Germinal center (tissue), 1 donor: ENCODE measurements around the gene DEFB119.
"Not testable (repeated sequence)": the region's sequence is repeated elsewhere in the genome, so short reads cannot be mapped to it uniquely, and the experiment has no call there.

Experiments
- DNase-seq: peaks from one replicate; pipeline ENCODE4 v3.0.0; 2012; ENCODE audit warnings: mixed read lengths, low spot score

Gene DEFB119, protein sequence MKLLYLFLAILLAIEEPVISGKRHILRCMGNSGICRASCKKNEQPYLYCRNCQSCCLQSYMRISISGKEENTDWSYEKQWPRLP

DNA sequence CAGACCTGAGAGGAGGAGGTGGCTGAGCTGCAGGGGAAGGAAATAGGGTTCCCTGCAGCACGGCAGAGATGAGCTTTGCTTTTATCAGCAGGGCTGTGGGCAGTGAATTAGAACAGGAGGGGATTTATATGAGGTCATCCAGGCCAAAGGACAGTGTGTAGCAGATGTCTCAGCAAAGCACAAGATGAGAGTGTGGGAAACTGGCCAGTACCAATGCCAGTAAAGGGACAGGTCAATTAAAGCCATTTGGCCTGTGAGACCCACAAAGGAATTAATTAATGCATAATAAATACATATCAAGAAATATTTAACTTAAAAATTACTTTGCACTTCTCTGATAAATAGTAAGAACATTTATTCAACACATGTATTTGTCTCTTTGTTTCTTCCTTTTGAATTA, at the start of gene DEFB119:
Gene DEFB119, minus strand, starts transcription at position 101 of the 400 bp plus-strand sequence. CDS start 107 bp downstream, outside the sequence.
- DNase-seq = no peak

DNA sequence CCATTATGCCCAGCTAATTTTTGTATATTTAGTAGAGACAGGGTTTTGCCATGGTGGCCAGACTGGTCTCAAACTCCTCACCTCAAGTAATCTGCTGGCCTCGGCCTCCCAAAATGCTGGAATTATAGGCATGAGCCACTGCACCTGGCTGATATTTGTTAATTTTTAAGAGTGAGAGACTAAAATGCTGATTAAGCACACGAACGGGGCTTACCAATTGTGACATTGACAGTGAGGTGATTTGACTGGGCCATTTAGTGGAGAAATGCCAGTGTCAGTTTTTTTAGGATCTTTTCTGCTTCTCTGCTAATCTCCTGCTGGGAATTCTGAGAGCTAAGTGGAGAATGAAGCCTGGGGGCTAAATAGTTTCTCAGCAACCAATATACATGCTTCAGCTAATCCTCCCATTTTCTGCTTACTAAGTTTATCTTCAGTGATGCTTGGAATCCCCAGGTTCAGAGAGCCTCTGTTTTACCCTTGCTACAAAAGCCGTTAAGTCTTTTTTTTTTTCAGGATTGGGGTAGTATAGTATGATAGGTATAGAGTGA, 40.3 kb upstream of the DEFB119 start:
- no peak for DNase-seq

DNA sequence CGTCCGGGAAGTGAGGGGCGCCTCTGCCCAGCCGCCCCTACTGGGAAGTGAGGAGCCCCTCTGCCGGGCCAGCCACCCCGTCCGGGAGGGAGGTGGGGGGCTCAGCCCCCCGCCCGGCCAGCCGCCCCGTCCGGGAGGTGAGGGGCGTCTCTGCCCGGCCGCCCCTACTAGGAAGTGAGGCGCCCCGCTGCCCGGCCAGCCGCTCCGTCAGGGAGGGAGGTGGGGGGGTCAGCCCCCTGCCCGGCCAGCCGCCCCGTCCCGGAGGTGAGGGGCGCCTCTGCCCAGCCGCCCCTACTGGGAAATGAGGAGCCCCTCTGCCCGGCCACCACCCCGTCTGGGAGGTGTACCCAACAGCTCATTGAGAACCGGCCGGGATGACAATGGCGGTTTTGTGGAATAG, 37.2 kb upstream of the DEFB119 start:
- not testable (repeated sequence) for DNase-seq

DNA sequence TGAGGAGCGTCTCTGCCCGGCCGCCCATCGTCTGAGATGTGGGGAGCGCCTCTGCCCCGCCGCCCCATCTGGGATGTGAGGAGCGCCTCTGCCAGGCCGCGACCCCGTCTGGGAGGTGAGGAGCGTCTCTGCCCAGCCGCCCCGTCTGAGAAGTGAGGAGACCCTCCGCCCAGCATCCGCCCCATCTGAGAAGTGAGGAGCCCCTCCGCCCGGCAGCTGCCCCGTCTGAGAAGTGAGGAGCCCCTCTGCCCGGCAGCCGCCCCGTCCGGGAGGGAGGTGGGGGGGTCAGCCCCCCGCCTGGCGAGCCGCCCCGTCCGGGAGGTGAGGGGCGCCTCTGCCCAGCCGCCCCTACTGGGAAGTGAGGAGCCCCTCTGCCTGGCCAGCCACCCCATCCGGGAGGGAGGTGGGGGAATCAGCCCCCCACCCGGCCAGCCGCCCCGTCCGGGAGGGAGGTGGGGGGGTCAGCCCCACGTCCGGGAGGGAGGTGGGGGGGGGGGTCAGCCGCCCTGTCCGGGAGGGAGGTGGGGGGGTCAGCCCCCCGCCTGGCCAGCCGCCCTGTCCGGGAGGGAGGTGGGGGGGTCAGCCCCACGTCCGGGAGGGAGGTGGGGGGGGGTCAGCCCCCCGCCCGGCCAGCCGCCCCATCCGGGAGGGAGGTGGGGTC, 36.6 kb upstream of the DEFB119 start:
- not testable (repeated sequence) for DNase-seq

DNA sequence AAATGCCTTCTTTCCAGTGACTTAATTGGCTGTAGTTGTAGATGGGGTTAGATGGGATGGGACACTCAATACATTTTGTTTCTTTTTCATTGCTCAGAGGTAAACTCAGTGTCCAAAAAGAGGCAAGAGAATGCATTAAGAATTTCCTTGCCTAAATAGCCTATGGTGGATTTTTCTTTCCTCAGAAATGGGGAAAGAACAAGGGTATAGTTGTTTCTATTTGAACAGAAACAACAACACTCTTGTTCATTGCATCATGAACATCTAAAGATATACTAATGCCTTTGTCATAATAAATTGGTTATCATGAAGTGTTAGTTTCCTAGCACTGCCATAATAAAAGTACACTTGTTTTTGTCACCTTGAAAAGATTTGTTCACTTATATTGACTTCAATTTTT, 35.4 kb upstream of the DEFB119 start:
- no peak for DNase-seq

DNA sequence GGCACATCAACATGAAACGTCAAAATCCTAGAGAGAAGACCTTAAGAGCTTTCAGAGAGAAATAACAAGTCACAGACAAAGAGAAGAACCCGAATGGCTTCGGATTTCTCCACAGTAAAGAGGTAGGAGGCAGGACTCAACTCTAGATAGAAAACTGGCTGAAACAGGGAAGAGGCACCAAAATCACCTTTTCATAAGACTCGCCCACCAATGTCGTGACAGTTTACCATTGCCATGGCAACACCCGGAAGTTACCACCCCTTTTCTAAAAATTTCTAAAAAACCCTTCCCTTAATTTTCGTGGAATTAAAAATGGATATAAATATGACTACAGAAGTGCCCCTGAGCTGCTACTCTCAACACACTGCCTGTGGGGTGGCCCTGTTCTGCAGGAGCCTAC, 27.9 kb upstream of the DEFB119 start:
- DNase-seq = no peak

DNA sequence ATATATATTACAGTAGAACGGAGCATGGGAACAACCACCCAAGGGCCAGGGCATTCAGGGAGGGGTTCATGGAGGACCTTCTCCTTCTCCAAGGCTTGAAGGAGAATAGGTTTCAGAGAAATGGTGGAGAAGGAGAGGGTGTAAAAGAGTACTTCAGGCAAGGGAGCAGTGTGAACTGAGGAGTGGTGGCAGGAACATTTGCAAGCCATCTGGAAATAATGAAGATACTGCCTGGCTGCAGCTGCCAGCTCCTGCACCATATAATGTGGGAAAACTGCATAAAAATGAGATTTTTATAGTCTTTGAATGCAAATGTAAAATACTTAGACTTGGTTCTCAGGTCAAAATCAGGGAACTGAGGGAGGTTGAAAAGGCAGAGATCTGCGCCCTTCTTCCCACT, 25.3 kb upstream of the DEFB119 start:
- no peak for DNase-seq

DNA sequence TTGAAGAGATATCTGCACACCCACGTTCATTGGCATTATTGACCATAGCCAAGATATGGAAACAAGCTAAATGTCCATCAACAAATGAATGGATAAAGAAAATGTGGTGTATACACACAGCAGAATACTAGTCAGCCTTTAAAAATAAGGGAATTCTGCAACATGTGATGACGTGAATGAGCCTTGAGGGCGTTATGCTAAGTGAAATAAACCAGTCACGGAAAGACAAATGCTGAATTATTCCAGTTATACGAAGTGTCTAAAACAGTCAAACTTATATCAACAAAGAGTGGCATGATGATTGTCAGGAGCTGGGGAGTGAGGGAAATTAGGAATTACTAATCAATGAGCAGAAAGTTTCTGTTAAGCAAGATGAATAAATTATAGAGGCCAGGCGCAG, 24.0 kb upstream of the DEFB119 start:
- DNase-seq = no peak

DNA sequence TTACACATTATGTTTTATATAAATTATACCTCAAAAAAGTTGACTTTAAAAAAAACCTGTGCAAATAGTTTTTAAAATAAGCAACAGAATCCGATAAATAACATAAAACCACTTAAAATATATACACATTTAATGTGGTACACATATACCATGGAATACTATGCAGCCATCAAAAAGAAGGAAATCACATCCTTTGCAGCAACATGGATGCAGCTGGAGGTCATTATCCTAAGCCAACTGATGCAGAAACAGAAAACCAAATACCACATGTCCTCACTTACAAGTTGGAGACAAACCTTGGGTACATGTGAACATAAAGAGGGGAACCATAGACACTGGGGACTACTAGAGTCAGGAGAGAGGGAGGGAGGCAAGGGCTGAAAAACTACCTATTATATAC, 19.6 kb upstream of the DEFB119 start:
- DNase-seq = no peak

DNA sequence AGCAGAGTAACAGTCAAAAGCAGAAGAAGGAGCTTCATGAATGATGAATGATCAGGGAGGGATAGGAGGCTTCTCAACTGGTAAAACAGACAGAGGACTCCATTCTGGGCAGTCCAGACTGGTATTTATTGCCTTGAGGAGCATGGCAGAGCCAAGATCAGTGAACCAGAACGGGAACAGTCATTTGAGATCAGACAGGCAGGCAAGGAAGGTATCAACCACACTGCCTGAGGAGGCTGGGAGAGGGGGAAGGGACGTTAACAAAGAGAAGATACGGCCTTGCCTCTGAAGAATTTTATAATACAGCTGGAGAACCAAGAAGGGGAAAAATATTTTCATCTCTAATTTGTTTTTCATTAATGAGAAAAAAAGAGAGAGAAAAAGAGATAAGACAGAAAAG, 15.7 kb upstream of the DEFB119 start, which contains the start of gene DEFB121:
Gene DEFB121, minus strand, starts transcription at position 101 of the 400 bp plus-strand sequence. Its CDS starts 63 bp downstream, at position 38.
- DNase-seq = no peak

DNA sequence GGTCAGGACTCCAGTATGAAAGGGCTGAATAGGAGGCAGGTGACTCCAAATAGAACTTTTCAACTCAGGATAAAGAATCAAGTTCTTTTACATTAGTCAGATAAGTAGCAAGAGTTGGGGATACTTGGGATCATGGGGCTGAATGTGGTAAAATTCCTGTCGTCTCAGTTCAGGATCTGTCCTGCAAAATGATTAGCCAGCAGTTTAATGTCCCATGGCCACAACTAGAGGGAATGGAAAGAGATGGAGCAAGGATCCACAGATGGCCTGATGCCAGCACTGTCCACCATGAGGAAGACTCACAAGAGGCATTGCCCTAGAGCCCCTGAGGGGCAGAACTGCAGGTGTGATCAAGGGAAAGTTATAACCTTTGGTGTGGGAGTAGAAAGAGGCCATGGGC, 13.5 kb upstream of the DEFB119 start:
- no peak for DNase-seq

DNA sequence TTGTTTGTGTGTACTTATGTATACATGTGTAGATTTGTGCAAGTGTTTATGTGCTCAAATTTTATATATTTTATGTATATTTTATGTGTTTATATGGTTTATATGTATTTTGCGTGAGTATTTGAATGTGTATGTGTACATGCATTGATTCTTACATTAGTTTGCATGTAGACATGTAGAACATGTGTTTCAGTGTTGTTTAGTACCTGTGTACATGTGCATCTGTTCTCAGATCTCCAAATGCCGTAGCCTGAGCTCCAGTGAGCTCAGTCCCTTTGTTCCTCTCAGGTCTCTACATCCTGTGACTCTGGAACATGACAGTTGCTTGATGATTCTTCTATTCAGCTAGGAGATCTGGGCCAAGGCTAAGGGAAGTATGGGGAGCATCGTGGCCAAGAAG, 4.5 kb upstream of the DEFB119 start:
- DNase-seq = no peak

DNA sequence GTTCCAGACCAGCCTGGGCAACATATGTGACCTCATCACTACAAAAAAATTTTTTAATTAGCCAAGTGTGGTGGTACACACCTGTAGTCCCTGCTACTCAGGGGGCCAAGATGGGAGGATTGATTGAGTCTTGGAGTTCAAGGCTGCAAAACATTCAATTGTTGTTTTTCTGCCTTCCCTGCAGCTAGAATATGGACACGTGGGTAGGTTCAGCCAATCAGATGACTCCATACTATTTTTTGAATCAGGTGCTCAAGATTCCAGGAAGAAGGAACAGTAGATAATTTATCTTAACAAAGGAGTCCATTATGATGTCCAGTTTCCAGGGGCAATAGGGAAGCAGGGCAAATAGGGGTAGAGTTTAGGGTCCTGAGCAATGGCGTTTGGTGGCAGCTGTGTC, 2.4 kb upstream of the DEFB119 start:
- no peak for DNase-seq

DNA sequence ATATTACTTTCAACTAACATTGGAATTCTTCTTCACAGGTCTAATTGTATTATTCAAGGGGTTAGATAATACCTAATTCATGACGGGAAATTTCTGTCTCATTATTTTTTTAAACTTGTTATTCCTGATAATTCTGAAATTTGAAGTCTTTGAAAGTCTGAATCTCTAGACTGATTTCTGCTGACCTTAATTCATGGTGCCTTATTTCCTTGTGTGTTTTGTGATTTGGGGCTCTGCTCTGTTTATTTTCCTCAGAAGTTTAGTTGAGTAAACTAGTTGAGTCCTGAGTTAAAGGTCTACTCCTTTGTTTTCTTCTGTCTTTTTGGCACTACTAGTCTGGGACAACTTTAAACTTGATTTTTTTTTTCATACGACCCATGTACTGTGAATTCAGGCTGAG, 16.0 kb downstream of the DEFB119 start:
- no peak for DNase-seq

DNA sequence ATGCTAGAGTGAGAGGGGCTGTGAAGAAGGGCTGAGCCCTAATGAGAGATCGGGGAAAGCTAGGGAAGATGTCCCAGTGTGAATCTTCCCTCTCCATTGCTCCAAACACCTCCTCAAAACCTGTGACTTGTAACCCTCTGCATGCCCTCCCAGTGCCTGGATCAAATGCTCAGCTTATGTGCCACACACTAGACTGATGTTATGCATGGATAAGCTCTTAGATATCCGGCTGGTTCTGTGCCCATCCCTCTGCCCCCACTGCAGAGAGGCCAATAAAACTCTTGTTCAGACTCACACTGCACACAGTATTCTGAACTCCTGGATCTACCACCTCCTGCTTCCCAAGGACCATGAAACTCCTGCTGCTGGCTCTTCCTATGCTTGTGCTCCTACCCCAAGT, 22.1 kb downstream of the DEFB119 start, which contains the start of gene DEFB118:
Gene DEFB118, plus strand, starts transcription at position 301 of the 400 bp plus-strand sequence. Its CDS starts 50 bp downstream, at position 351.
- no peak for DNase-seq

DNA sequence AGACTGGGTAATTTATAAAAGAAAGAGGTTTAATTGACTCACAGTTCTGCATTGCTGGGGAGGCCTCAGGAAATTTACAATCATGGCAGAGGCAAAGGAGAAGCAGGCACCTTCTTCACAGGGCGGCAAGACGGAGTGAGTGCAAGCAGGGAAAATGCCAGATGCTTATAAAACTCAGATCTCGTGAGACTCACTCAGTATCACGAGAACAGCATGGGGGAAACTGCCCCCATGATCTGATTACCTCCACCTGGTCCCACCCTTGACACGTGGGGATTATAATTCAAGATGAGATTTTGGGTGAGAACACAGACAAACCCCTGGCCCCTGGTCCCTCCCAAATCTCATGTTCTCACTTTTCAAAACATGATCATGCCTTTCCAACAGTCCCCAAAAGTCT, 26.1 kb downstream of the DEFB119 start:
- DNase-seq = not testable (repeated sequence)

DNA sequence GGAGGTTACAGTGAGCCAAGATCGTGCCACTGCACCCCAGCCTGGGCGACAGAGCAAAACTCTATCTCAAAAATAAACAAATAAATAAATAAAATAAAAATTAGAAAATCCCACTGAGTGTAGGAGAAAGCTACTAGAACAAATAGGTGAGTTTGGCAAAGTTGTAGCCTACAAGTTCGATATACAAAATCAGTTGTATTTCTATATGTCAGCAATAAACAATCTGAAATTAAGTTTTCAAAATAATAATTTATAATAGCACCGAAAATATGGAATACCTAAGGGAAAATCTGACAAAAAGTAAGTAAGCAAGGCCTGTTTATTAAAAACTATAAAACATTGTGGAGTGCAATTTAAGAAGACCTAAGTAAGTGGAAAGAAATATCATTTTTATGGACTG, 27.1 kb downstream of the DEFB119 start:
- DNase-seq = no peak

DNA sequence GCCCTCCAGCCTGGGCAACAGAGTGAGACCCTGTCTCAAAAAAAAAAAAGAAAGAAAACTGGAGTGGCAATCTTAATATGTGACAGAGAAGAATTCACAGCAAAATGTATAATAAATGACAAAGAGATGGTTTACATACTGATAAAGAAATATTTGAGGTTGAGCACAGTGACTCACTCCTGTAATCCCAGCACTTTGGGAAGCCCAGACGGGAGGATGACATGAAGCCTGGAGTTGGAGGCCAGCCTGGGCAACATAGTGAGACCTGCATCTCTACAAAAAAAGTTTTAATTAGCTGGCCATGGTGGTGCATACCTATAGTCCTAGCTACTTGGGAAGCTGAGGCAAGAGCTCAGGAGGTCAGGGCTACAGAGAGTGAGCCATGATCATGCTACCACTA, 34.4 kb downstream of the DEFB119 start:
- DNase-seq = no peak

DNA sequence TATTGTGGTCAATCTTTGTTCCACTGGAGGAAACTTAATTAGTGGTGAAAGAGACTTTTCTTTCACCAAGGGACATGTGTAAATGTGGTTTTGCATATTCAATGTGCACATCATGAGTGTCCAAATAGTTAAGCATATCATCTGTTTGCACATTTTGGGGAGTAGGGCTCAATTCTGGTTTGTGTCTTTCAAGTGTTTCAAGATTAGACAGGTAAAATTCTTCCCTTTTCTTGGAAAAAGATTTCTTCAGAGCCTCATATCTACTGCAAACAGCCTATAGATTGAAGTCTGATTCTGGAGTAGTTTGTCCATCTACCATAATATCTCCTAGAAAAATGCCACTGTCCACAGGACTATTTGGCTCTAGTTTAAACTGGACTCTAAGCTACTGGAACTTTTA, 48.9 kb downstream of the DEFB119 start:
- no peak for DNase-seq

DNA sequence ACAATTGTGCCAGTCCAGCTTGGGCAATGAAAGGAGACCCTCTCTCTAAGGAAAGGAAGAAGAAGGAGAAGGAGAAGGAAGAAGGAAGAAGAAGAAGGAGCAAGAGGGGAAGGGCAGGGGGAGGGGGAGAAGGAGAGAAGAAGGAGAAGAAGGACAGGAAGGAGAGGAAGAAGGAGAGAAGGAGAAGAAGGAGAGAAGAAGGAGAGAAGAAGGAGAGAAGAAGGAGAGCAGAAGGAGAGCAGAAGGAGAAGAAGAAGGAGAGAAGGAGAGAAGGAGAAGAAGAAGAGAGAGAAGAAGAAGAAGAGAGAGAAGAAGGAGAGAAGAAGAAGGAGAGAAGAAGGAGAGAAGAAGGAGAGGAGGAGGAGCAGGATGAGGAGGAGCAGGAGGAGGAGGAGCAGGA, 59.5 kb downstream of the DEFB119 start:
- DNase-seq = no peak
